ENCODE data around the gene KCTD18.

DNA sequence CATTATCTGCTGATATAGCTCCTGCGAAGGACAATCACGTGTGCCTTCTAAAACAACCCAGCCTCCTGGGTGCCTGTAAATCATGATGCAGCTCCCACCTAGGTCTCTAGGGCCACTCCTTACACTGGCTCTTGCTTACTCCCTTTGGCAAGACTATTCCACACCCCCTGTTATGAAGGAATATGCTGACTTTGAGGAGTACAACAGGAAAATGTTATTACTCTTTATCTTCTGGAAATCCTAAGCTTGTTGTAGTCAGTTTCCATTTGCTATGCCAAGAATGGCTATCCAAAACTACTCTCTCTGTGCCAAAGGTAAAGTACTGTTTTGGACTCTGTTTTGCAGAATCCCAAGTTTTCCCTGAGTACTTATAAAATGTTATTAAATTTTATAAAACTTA is 23.9 kb upstream of the KCTD18 start:
- TF ChIP-seq POLR2AphosphoS5 (IDR thresholded peaks at IDR 0.05; ENCODE audit: low read depth, low read length) (no peak), SIN3A (IDR thresholded peaks at IDR 0.05; ENCODE audit: borderline replicate concordance, insufficient read depth, low read length) (no peak)
